A549 (cell line): Measurements from ENCODE around the gene BCO2.

Source experiments
- CBX8 ChIP-seq: fragments of 200-600 bp; sonication (generic); IDR thresholded peaks from 2 replicates; pipeline ENCODE4 v1.6.1; 2016
- JUNB ChIP-seq: fragments of >200 bp; sonication (Bioruptor Twin); formaldehyde crosslinking; IDR thresholded peaks from 2 replicates; pipeline ENCODE4 v1.6.1; 2016
- POLR2A ChIP-seq: IDR thresholded peaks from 2 replicates; pipeline ENCODE4 v1.6.1; 2012; ENCODE audit warnings: mild to moderate bottlenecking, low read length

DNA sequence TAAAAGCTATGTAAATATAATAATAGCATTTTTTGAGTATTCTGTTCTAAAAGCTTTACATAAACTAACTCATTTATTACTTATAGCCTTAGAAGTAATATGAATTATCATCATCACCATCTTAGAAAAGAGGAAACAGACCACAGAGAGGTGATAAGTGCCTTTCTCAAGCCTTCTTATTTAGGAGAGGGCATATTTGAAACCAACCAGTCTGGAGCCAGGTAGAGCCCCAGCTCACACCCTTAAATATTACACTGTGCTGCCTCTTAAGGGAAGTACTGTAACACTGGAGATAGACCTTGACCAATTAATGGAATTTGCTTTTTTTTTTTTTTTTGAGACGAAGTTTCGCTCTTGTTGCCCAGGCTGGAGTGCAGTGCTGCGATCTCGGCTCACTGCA is 2.3 kb downstream of the BCO2 start:
- TF ChIP-seq POLR2A, result no peak
- TF ChIP-seq CBX8, result no peak
- no peak for TF ChIP-seq JUNB
